ENCODE measurements around the gene CXCL6. TPM values are rescaled to one million over a fixed set of nuclear protein-coding genes. Genes with fewer than 3 reads are reported as not detected.

CXCL6 gene
- total RNA-seq, 1 experiment from 2014 or later: 23.4 TPM

DNA sequence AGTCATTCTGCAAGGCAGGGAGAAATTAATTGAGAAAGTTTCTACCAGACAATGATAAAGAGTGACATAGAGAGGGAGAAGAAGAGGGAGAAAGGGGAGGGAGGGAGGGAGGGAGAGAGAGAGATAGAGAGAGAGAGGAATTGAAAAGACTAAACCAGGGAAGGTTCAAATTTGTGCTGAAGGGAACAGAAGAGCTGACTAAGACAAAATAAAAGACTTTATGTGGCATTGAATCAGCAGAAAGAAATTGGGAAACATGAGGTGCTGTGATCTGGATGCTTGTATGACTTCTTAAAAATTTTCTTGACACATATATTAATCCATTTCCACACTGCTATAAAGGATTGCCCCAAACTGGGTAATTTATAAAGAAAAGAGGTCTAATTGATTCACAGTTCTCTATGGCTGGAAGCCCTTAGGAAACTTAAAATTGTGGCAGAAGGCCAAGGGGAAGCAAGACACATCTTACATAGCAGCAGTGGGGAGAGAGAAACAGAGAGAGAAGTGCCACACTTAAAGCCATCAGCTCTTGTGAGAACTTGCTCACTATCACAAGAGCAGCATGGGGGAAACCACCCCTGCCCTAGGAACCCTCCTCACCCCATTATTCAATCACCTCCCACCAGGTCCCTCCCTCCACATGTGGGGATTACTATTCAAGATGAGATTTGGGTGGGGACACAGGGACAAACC, 13.5 kb upstream of the CXCL6 start:
- Histone ChIP-seq H3K27ac (ENCODE audit: low read length) (no peak overlapping the region), H3K4me2 (ENCODE audit: low read length) (no peak overlapping the region; the same call in 1 of the 2 replicates), H3K9me3 (ENCODE audit: low read length) (peaks cover 10% of the 10 kb centered on the region), H3K9ac (ENCODE audit: low read length) (no peak overlapping the region), H3F3A (ENCODE audit: low read length, unreplicated experiment) (no peaks in the 10 kb centered on the region), H3K4me1 (ENCODE audit: insufficient read depth, low read length) (peaks cover 7% of the 10 kb centered on the region), H3K4me3 (ENCODE audit: low read length) (no peak overlapping the region), H2AFZ (ENCODE audit: low read length) (no peak overlapping the region), H3K27me3 (ENCODE audit: low read length) (no peaks in the 10 kb centered on the region), H3K79me2 (ENCODE audit: low read length) (no peaks in the 10 kb centered on the region), H3K36me3 (ENCODE audit: low read depth, low read length) (peaks cover 7% of the 10 kb centered on the region), H3K9me2 (replicated peaks; ENCODE audit: low read length) (no peaks in the 10 kb centered on the region), H4K20me1 (ENCODE audit: low read length) (no peaks in the 10 kb centered on the region)
- intact Hi-C loops (cut with micrococcal nuclease): no loop called here
- no peak for DNase-seq
- no peak for TF ChIP-seq EZH2phosphoT487 (IDR thresholded peaks at IDR 0.05; ENCODE audit: borderline replicate concordance, low read length)
- TF ChIP-seq, protein P1, sequence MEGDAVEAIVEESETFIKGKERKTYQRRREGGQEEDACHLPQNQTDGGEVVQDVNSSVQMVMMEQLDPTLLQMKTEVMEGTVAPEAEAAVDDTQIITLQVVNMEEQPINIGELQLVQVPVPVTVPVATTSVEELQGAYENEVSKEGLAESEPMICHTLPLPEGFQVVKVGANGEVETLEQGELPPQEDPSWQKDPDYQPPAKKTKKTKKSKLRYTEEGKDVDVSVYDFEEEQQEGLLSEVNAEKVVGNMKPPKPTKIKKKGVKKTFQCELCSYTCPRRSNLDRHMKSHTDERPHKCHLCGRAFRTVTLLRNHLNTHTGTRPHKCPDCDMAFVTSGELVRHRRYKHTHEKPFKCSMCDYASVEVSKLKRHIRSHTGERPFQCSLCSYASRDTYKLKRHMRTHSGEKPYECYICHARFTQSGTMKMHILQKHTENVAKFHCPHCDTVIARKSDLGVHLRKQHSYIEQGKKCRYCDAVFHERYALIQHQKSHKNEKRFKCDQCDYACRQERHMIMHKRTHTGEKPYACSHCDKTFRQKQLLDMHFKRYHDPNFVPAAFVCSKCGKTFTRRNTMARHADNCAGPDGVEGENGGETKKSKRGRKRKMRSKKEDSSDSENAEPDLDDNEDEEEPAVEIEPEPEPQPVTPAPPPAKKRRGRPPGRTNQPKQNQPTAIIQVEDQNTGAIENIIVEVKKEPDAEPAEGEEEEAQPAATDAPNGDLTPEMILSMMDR (conservative IDR thresholded peaks at IDR 0.05; ENCODE audit: low read depth, low read length): no peak
- TF ChIP-seq EZH2 (IDR thresholded peaks at IDR 0.05; ENCODE audit: low read length, unreplicated experiment): no peak
- CTCF ChIA-PET: no interaction called here
- no TSS peak for BruUV-seq (replicated peaks)
- ATAC-seq: no peak
- POLR2A ChIA-PET (ENCODE audit: unreplicated experiment): no interaction called here

GRCh38 chr4:73823760-73824159, 12.7 kb upstream of the CXCL6 start:
- no peaks in the 10 kb centered on the region for H3K27me3 ChIP-seq (ENCODE audit: low read length)
- ATAC-seq (no peak), DNase-seq (no peak)
- H3K4me2 ChIP-seq (ENCODE audit: low read length): no peak overlapping the region
- H3K4me1 ChIP-seq (ENCODE audit: insufficient read depth, low read length): peaks cover 8% of the 10 kb centered on the region
- H3K9me2 ChIP-seq (replicated peaks; ENCODE audit: low read length): no peaks in the 10 kb centered on the region
- H3K9me3 ChIP-seq (ENCODE audit: low read length): peaks cover 10% of the 10 kb centered on the region
- no peaks in the 10 kb centered on the region for H4K20me1 ChIP-seq (ENCODE audit: low read length)
- no peak overlapping the region for H2AFZ ChIP-seq (ENCODE audit: low read length)
- H3K4me3 ChIP-seq (ENCODE audit: low read length): no peak overlapping the region
- H3F3A ChIP-seq (ENCODE audit: low read length, unreplicated experiment): no peaks in the 10 kb centered on the region
- H3K36me3 ChIP-seq (ENCODE audit: low read depth, low read length): peaks cover 7% of the 10 kb centered on the region
- ChIA-PET POLR2A (ENCODE audit: unreplicated experiment) (no interaction called here), CTCF (no interaction called here)
- H3K27ac ChIP-seq (ENCODE audit: low read length): no peak overlapping the region
- no TSS peak for BruUV-seq (replicated peaks)
- TF ChIP-seq EZH2 (IDR thresholded peaks at IDR 0.05; ENCODE audit: low read length, unreplicated experiment) (no peak), EZH2phosphoT487 (IDR thresholded peaks at IDR 0.05; ENCODE audit: borderline replicate concordance, low read length) (no peak)
- TF ChIP-seq, protein P1 (conservative IDR thresholded peaks at IDR 0.05; ENCODE audit: low read depth, low read length): no peak
- no peak overlapping the region for H3K9ac ChIP-seq (ENCODE audit: low read length)
- H3K79me2 ChIP-seq (ENCODE audit: low read length): no peaks in the 10 kb centered on the region
- intact Hi-C loops (cut with micrococcal nuclease): no loop called here

GRCh38 chr4:73828956-73829355, 7.5 kb upstream of the CXCL6 start:
- no peak overlapping the region for H2AFZ ChIP-seq (ENCODE audit: low read length)
- TF ChIP-seq, protein P1 (conservative IDR thresholded peaks at IDR 0.05; ENCODE audit: low read depth, low read length): no peak
- TF ChIP-seq EZH2 (IDR thresholded peaks at IDR 0.05; ENCODE audit: low read length, unreplicated experiment) (no peak), EZH2phosphoT487 (IDR thresholded peaks at IDR 0.05; ENCODE audit: borderline replicate concordance, low read length) (no peak)

More at GRCh38 chr4:73828956-73829355, 7.5 kb upstream of the CXCL6 start:
- intact Hi-C loops (cut with micrococcal nuclease): no loop called here
- CTCF ChIA-PET: no interaction called here
- Histone ChIP-seq H3F3A (ENCODE audit: low read length, unreplicated experiment) (peaks cover 11% of the 10 kb centered on the region), H3K9ac (ENCODE audit: low read length) (no peak overlapping the region), H3K27ac (ENCODE audit: low read length) (no peak overlapping the region), H4K20me1 (ENCODE audit: low read length) (no peaks in the 10 kb centered on the region), H3K4me3 (ENCODE audit: low read length) (no peak overlapping the region), H3K4me2 (ENCODE audit: low read length) (no peak overlapping the region), H3K36me3 (ENCODE audit: low read depth, low read length) (peaks cover 7% of the 10 kb centered on the region), H3K9me3 (ENCODE audit: low read length) (peaks cover 10% of the 10 kb centered on the region), H3K9me2 (replicated peaks; ENCODE audit: low read length) (no peaks in the 10 kb centered on the region), H3K4me1 (ENCODE audit: insufficient read depth, low read length) (peaks cover 18% of the 10 kb centered on the region), H3K79me2 (ENCODE audit: low read length) (no peaks in the 10 kb centered on the region), H3K27me3 (ENCODE audit: low read length) (no peaks in the 10 kb centered on the region)
- POLR2A ChIA-PET (ENCODE audit: unreplicated experiment): no interaction called here
- no TSS peak for BruUV-seq (replicated peaks)
- no peak for DNase-seq
- no peak for ATAC-seq

Measured in PC-3 (cell line).